ENCODE measurements around the gene AGBL4. TPM values are rescaled to one million over a fixed set of nuclear protein-coding genes. Genes with fewer than 3 reads are reported as not detected.

Gene AGBL4
- total RNA-seq, 1 experiment from 2014 or later: not detected

GRCh38 chr1:49059087-49059486 is 964.7 kb downstream of the AGBL4 start:
- ChIA-PET POLR2A (no interaction called here), CTCF (no interaction called here), RAD21 (ENCODE audit: low non-redundant PET in 1 of 2, low total read pairs in 2 of 2, uncharacterized antibody in 2 of 2, unreplicated experiment in 2 of 2) (no interaction called here)
- Histone ChIP-seq H3K4me3 (replicated peaks in 1 of 2; ENCODE audit: low read depth in 1 of 2, low read length in 2 of 2) (no peak overlapping the region), H3K4me2 (ENCODE audit: low read length) (no peak overlapping the region), H3K9ac (ENCODE audit: low read length) (no peak overlapping the region), H3K9me3 (ENCODE audit: control insufficient read depth in 1 of 2, insufficient read depth in 1 of 2, low read depth in 1 of 2, low read length in 2 of 2) (no peaks in the 10 kb centered on the region; a peak in 1 of 4 replicates), H3K79me2 (ENCODE audit: insufficient read depth, low read length) (no peaks in the 10 kb centered on the region), H3K4me1 (ENCODE audit: control insufficient read depth in 1 of 2, insufficient read depth in 2 of 2, low read length in 2 of 2) (no peaks in the 10 kb centered on the region), H3K9me2 (ENCODE audit: insufficient read depth) (no peaks in the 10 kb centered on the region), H3K27ac (ENCODE audit: low read depth, low read length) (no peak overlapping the region), H3K36me3 (ENCODE audit: control insufficient read depth in 1 of 2, insufficient read depth in 2 of 2, low read length in 2 of 2) (no peaks in the 10 kb centered on the region), H3K27me3 (ENCODE audit: insufficient read depth, low read length) (no peaks in the 10 kb centered on the region), H2AFZ (ENCODE audit: low read depth, low read length, poor library complexity, severe bottlenecking) (no peak overlapping the region), H4K20me1 (ENCODE audit: insufficient read depth) (no peaks in the 10 kb centered on the region)
- intact Hi-C loops (cut with micrococcal nuclease): no loop called here
- no peak for DNase-seq (ENCODE audit: low read depth, low spot score)
- no TSS peak for BruUV-seq (replicated peaks)
- TF ChIP-seq MAX (IDR thresholded peaks at IDR 0.05) (no peak), ZFX (IDR thresholded peaks at IDR 0.05) (no peak), RAD21 (IDR thresholded peaks at IDR 0.05; ENCODE audit: low read depth) (no peak), POLR2A (IDR thresholded peaks at IDR 0.05; ENCODE audit: borderline replicate concordance, extremely low read depth, insufficient read depth, insufficient read length) (no peak), FOSL1 (IDR thresholded peaks at IDR 0.05; ENCODE audit: low read depth) (no peak), ZNF274 (IDR thresholded peaks at IDR 0.05; ENCODE audit: low read depth, low read length) (no peak), TCF7L2 (IDR thresholded peaks at IDR 0.05; ENCODE audit: borderline replicate concordance, extremely low read depth, insufficient read depth, insufficient read length) (no peak), SP1 (IDR thresholded peaks at IDR 0.05; ENCODE audit: low read depth) (no peak), EZH2phosphoT487 (IDR thresholded peaks at IDR 0.05; ENCODE audit: borderline replicate concordance) (no peak), CBX3 (IDR thresholded peaks at IDR 0.05; ENCODE audit: low read depth) (no peak)
- ATAC-seq: no peak

- ATAC-seq (no peak), DNase-seq (ENCODE audit: low read depth, low spot score) (no peak)
- intact Hi-C loops (cut with micrococcal nuclease): no loop called here
- no peaks in the 10 kb centered on the region for H3K36me3 ChIP-seq (ENCODE audit: control insufficient read depth in 1 of 2, insufficient read depth in 2 of 2, low read length in 2 of 2)
- no peaks in the 10 kb centered on the region for H3K9me2 ChIP-seq (ENCODE audit: insufficient read depth)
- no peak overlapping the region for H2AFZ ChIP-seq (ENCODE audit: low read depth, low read length, poor library complexity, severe bottlenecking)
- H3K9me3 ChIP-seq (ENCODE audit: control insufficient read depth in 1 of 2, insufficient read depth in 1 of 2, low read depth in 1 of 2, low read length in 2 of 2): no peaks in the 10 kb centered on the region
- no peaks in the 10 kb centered on the region for H3K79me2 ChIP-seq (ENCODE audit: insufficient read depth, low read length)
- no peak overlapping the region for H3K9ac ChIP-seq (ENCODE audit: low read length)
- H3K4me2 ChIP-seq (ENCODE audit: low read length): no peak overlapping the region
- no peaks in the 10 kb centered on the region for H3K4me1 ChIP-seq (ENCODE audit: control insufficient read depth in 1 of 2, insufficient read depth in 2 of 2, low read length in 2 of 2)
- CTCF ChIA-PET: no interaction called here
- RAD21 ChIA-PET (ENCODE audit: low non-redundant PET in 1 of 2, low total read pairs in 2 of 2, uncharacterized antibody in 2 of 2, unreplicated experiment in 2 of 2): no interaction called here
- POLR2A ChIA-PET: no interaction called here
- no peak overlapping the region for H3K27ac ChIP-seq (ENCODE audit: low read depth, low read length)
- no TSS peak for BruUV-seq (replicated peaks)
- H3K4me3 ChIP-seq (replicated peaks in 1 of 2; ENCODE audit: low read depth in 1 of 2, low read length in 2 of 2): no peak overlapping the region
- H4K20me1 ChIP-seq (ENCODE audit: insufficient read depth): no peaks in the 10 kb centered on the region
- no peaks in the 10 kb centered on the region for H3K27me3 ChIP-seq (ENCODE audit: insufficient read depth, low read length)
- TF ChIP-seq SIN3A (IDR thresholded peaks at IDR 0.05; ENCODE audit: low read depth) (no peak), TCF7L2 (IDR thresholded peaks at IDR 0.05; ENCODE audit: borderline replicate concordance, extremely low read depth, insufficient read depth, insufficient read length) (no peak), POLR2A (IDR thresholded peaks at IDR 0.05; ENCODE audit: borderline replicate concordance, extremely low read depth, insufficient read depth, insufficient read length) (no peak), ZFX (IDR thresholded peaks at IDR 0.05) (no peak), REST (IDR thresholded peaks at IDR 0.05; ENCODE audit: low read depth) (no peak), EGR1 (IDR thresholded peaks at IDR 0.05; ENCODE audit: low read depth) (no peak), RAD21 (IDR thresholded peaks at IDR 0.05; ENCODE audit: low read depth) (no peak), POLR2AphosphoS5 (IDR thresholded peaks at IDR 0.05; ENCODE audit: low read depth, low read length) (no peak), EZH2phosphoT487 (IDR thresholded peaks at IDR 0.05; ENCODE audit: borderline replicate concordance) (no peak), MAX (IDR thresholded peaks at IDR 0.05) (no peak)
Observed at GRCh38 chr1:49052102-49052501, 971.7 kb downstream of the AGBL4 start.

Measured in HCT116 (cell line).